SK-N-SH (cell line): Measurements from ENCODE around the gene ARHGEF4. TPM values are rescaled to one million over a fixed set of nuclear protein-coding genes. Genes with fewer than 3 reads are reported as not detected.

Experiments
- CTCF ChIA-PET: fragments of 300-600, 350-600 bp; formaldehyde crosslinking; extraction: SDS; loops from one replicate; lab custom pipeline; 2021; lab: Yijun Ruan, JAX
- POLR2A ChIA-PET: fragments of 350-600 bp; sonication (Branson Sonifier 250); formaldehyde crosslinking; extraction: SDS; loops from one replicate; lab custom pipeline; 2020; ENCODE audit warnings: antibody characterized with exemption, inconsistent platforms; lab: Yijun Ruan, JAX
- DNase-seq: peaks from one replicate; pipeline ENCODE4 v3.0.0; 2012
- H2AFZ ChIP-seq: fragments of 200-600 bp; sonication (generic); 2 replicates; pipeline ENCODE4 v1.8.1; 2016; ENCODE audit warnings: antibody characterized with exemption, mild to moderate bottlenecking, low read depth
- H3F3A ChIP-seq: fragments of 200-600 bp; sonication (generic); replicated peaks from 2 replicates; pipeline ENCODE3; 2016; ENCODE audit warnings: antibody characterized with exemption, mild to moderate bottlenecking; ENCODE audit not compliant: insufficient read depth
- H3K27ac ChIP-seq, 2 experiments: fragments of 200-500 bp in 1 of 2; fragments of 200-600 bp in 1 of 2; sonication (Bioruptor generic) in 1 of 2; sonication (generic), shearing (Covaris generic) in 1 of 2; 2 replicates each; pipeline versions ENCODE4 v1.5.1 to v1.6.1; 2014 to 2016; ENCODE audit warnings: low read depth in 2 of 2, inconsistent platforms in 1 of 2, low read length in 1 of 2, mild to moderate bottlenecking in 1 of 2, mixed read lengths in 1 of 2
- H3K27me3 ChIP-seq: fragments of 200-600 bp; sonication (generic), shearing (Covaris generic); 2 replicates; pipeline ENCODE4 v1.6.1; 2016; ENCODE audit warnings: mixed run types; ENCODE audit not compliant: insufficient read depth
- H3K36me3 ChIP-seq, 2 experiments: fragments of 200-500 bp in 1 of 2; fragments of 200-600 bp in 1 of 2; sonication (Bioruptor generic) in 1 of 2; sonication (generic) in 1 of 2; replicated peaks in 1 of 2; 2 replicates each; pipeline versions ENCODE3 to v1.5.1; 2014 to 2016; ENCODE audit warnings: low read length in 1 of 2, mild to moderate bottlenecking in 1 of 2; ENCODE audit not compliant: insufficient read depth in 2 of 2, control insufficient read depth in 1 of 2
- H3K4me1 ChIP-seq, 2 experiments: fragments of 200-500 bp in 1 of 2; fragments of 200-600 bp in 1 of 2; sonication (Bioruptor generic) in 1 of 2; sonication (generic), shearing (Covaris generic) in 1 of 2; 2 replicates each; pipeline versions ENCODE4 v1.5.1 to v1.6.1; 2014 to 2016; ENCODE audit warnings: low read depth in 1 of 2, low read length in 1 of 2, mixed run types in 1 of 2; ENCODE audit not compliant: insufficient read depth in 2 of 2, control insufficient read depth in 1 of 2
- H3K4me2 ChIP-seq: fragments of 200-600 bp; sonication (generic), shearing (Covaris generic); 2 replicates; pipeline ENCODE4 v1.6.1; 2017; ENCODE audit warnings: mixed run types
- H3K4me3 ChIP-seq, 2 experiments: fragments of 200-500 bp in 1 of 2; fragments of 200-600 bp in 1 of 2; sonication (Bioruptor generic) in 1 of 2; sonication (generic), shearing (Covaris generic) in 1 of 2; 2 replicates each; pipeline versions ENCODE4 v1.5.1 to v1.8.1; 2014 to 2016; ENCODE audit warnings: low read depth in 2 of 2, inconsistent platforms in 1 of 2, low read length in 1 of 2, mild to moderate bottlenecking in 1 of 2, mixed read lengths in 1 of 2, moderate library complexity in 1 of 2
- H3K79me2 ChIP-seq: fragments of 200-600 bp; sonication (generic); 2 replicates; pipeline ENCODE4 v1.8.1; 2017; ENCODE audit warnings: mild to moderate bottlenecking; ENCODE audit not compliant: insufficient read depth
- H3K9ac ChIP-seq: fragments of 200-600 bp; sonication (generic); 2 replicates; pipeline ENCODE4 v1.6.1; 2017; ENCODE audit warnings: mixed run types
- H3K9me2 ChIP-seq: fragments of 200-600 bp; sonication (generic); 2 replicates; pipeline ENCODE4 v1.6.1; 2017; ENCODE audit warnings: mixed run types
- H3K9me3 ChIP-seq: fragments of 200-600 bp; sonication (generic); 2 replicates; pipeline ENCODE4 v1.6.1; 2017; ENCODE audit warnings: mixed run types, mild to moderate bottlenecking, moderate library complexity
- H4K20me1 ChIP-seq: fragments of 200-600 bp; sonication (generic); 2 replicates; pipeline ENCODE4 v1.6.1; 2017; ENCODE audit warnings: mild to moderate bottlenecking, mixed run types; ENCODE audit not compliant: insufficient read depth
- CHD2 ChIP-seq: fragments of 150-350 bp; IDR thresholded peaks from 2 replicates; pipeline ENCODE4 v1.6.1; 2018; ENCODE audit warnings: low read length; ENCODE audit not compliant: partially characterized antibody
- ELF1 ChIP-seq: IDR thresholded peaks from 2 replicates; pipeline ENCODE4 v1.4.0; 2012
- EZH2phosphoT487 ChIP-seq: fragments of 200-600 bp; sonication (generic); IDR thresholded peaks from 2 replicates; pipeline ENCODE4 v1.6.1; 2017; ENCODE audit warnings: low read depth, mixed run types, mild to moderate bottlenecking, antibody characterized with exemption, moderate library complexity, borderline replicate concordance
- FOXJ3 ChIP-seq: sonication (generic); formaldehyde crosslinking; IDR thresholded peaks from 2 replicates; pipeline ENCODE4 v1.5.1; 2020; ENCODE audit warnings: mild to moderate bottlenecking, missing genetic modification reagents
- FOXM1 ChIP-seq: IDR thresholded peaks from 2 replicates; pipeline ENCODE4 v1.4.0; 2012; ENCODE audit warnings: low read depth, mild to moderate bottlenecking
- GABPA ChIP-seq: IDR thresholded peaks from 2 replicates; pipeline ENCODE4 v1.4.0; 2012; ENCODE audit warnings: low read depth, mild to moderate bottlenecking
- MEF2A ChIP-seq: IDR thresholded peaks from 2 replicates; pipeline ENCODE4 v1.4.0; 2012; ENCODE audit warnings: low read depth, borderline replicate concordance
- NFIC ChIP-seq: IDR thresholded peaks from 2 replicates; pipeline ENCODE4 v1.4.0; 2012; ENCODE audit warnings: borderline replicate concordance
- NRF1 ChIP-seq: IDR thresholded peaks from 2 replicates; pipeline ENCODE4 v1.6.1; 2012; ENCODE audit warnings: low read depth, mild to moderate bottlenecking, low read length
- RAD21 ChIP-seq: IDR thresholded peaks from 2 replicates; pipeline ENCODE4 v1.6.1; 2012; ENCODE audit warnings: mild to moderate bottlenecking, low read length
- SIN3A ChIP-seq: IDR thresholded peaks from 2 replicates; pipeline ENCODE4 v1.6.1; 2012; ENCODE audit warnings: low read depth, mild to moderate bottlenecking, low read length, moderate library complexity, borderline replicate concordance
- YY1 ChIP-seq: IDR thresholded peaks from 2 replicates; pipeline ENCODE4 v1.4.0; 2012; ENCODE audit warnings: low read depth, mild to moderate bottlenecking
- WGBS: methylation state at CpG from one replicate; pipeline ENCODE4 v1.1.6; 2017; ENCODE audit warnings: low lambda C conversion rate; 5-methylcytosine and 5-hydroxymethylcytosine counted together
- polyA plus RNA-seq, 3 experiments: library from polyadenylated mRNA; depleted of rRNA; stranded (reverse); fragments of >200 nt; gene quantifications; 2 replicates each; pipeline ENCODE4 v1.2.3, GENCODE V29; 2012
- TF ChIP-seq, protein P1 (sequence below): IDR thresholded peaks from 2 replicates; pipeline ENCODE4 v1.4.0; 2012; ENCODE audit warnings: low read depth

The ARHGEF4 gene
- polyA plus RNA-seq, 1 of the 3 experiments (the other 2 are of a cell fraction): 2.3 TPM

DNA sequence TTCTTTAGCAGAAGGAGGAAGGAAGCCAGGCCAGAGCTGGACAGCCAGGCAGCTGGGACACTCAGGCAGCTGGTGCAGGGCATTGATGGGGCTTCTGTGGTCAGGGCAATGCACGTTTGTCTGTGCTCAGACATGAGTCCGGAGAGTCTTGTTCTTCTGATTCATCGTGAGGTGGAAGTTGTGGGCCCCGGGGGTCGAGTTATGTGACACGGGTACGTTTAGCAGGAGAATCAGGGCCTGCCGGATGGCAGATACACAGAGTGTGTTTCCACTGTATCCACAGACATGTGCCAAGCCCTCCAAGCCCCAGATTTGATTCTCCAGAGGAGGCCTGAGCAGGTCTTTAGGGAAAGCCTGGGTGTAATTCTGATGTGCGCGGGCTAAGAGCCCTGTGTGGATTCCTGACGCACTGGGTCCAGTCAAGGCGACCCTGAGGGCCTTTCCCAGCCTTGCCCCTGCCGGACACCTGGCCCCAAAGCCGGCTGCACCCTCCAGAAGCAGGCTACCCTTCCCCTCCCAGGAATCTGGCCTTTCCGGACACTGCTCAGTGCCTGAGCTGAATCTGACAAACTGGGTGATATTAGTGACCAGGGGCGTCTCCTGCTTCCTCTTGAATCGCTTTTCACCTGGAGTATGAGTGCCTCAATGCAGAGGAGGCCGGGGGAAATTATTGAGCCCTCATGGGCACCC is 10.1 kb downstream of the ARHGEF4 start:
- CTCF ChIA-PET: interaction anchor here (1.1 kb wide), 1 partner anchor 27 kb away, joined by 4 read pairs; no protein-coding TSS in a partner anchor
- Histone ChIP-seq H3K9ac (no peak overlapping the region), H3F3A (no peaks in the 10 kb centered on the region)
- no peak for TF ChIP-seq RAD21
- no peak for TF ChIP-seq SIN3A
- TF ChIP-seq, all 33 proteins: peak for 0
- H3K9me3 ChIP-seq: no peaks in the 10 kb centered on the region
- DNase-seq: no peak
- no peaks in the 10 kb centered on the region for H4K20me1 ChIP-seq
- no peak overlapping the region for H3K4me3 ChIP-seq
- H2AFZ ChIP-seq: no peak overlapping the region
- WGBS: 45% methylated on average over 9 of the region's 18 CpGs
- H3K4me2 ChIP-seq: no peak overlapping the region
- no peaks in the 10 kb centered on the region for H3K79me2 ChIP-seq
- POLR2A ChIA-PET: no interaction called here
- no peak overlapping the region for H3K27ac ChIP-seq
- no peaks in the 10 kb centered on the region for H3K27me3 ChIP-seq
- H3K4me1 ChIP-seq: no peaks in the 10 kb centered on the region; a peak in 1 of 4 replicates
- no peaks in the 10 kb centered on the region for H3K9me2 ChIP-seq
- no peaks in the 10 kb centered on the region for H3K36me3 ChIP-seq

DNA sequence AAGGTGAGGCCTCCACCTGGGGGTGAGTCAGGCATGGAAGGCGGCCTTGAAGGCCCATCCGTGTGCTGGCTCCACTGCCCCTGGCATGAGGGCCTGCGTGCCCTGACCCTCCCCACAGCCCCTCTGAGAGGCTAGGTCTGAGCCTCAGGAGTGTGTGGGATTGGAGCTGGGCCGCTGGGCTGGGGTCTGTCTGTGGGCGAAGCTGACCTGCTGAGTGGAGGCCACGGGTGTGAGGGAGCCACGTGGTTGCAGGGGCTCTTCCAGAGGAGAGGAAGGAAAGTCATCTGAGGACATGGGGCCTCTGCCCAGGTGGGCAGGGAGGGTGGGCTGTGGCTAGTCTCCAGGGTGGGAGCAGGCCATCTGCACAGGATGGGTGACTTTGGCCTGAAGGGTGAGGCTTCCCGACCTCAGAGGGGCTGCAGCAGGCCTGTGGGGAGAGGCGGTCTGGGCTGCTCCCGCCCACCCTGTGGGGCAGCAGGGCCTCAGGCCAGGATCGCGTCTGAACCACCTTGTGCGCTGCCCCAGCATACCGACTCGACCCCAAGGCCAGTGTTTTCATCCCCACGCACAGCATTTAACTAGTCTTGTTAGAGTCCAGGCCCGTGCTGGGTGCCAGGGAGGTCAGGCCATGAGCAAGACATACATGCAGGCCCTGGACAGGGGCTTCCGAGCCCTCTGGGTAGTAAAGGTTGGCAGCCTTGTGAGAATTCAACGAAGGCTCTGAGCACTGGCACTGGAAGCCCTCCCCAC is 11.2 kb downstream of the ARHGEF4 start:
- no peaks in the 10 kb centered on the region for H3K9me3 ChIP-seq
- 61% methylated on average over 11 of the region's 19 CpGs for WGBS
- no peaks in the 10 kb centered on the region for H3K79me2 ChIP-seq
- ChIA-PET CTCF (no interaction called here), POLR2A (no interaction called here)
- TF ChIP-seq NFIC (no peak), NRF1 (no peak), FOXM1 (no peak)
- H3K4me3 ChIP-seq: no peak overlapping the region
- H2AFZ ChIP-seq: no peak overlapping the region
- no peaks in the 10 kb centered on the region for H3F3A ChIP-seq
- no peak overlapping the region for H3K4me2 ChIP-seq
- H3K27me3 ChIP-seq: no peaks in the 10 kb centered on the region
- no peaks in the 10 kb centered on the region; a peak in 1 of 4 replicates for H3K4me1 ChIP-seq
- H3K9me2 ChIP-seq: no peaks in the 10 kb centered on the region
- H3K9ac ChIP-seq: no peak overlapping the region
- H3K36me3 ChIP-seq: no peaks in the 10 kb centered on the region
- DNase-seq: no peak
- no peak overlapping the region for H3K27ac ChIP-seq
- H4K20me1 ChIP-seq: no peaks in the 10 kb centered on the region

DNA sequence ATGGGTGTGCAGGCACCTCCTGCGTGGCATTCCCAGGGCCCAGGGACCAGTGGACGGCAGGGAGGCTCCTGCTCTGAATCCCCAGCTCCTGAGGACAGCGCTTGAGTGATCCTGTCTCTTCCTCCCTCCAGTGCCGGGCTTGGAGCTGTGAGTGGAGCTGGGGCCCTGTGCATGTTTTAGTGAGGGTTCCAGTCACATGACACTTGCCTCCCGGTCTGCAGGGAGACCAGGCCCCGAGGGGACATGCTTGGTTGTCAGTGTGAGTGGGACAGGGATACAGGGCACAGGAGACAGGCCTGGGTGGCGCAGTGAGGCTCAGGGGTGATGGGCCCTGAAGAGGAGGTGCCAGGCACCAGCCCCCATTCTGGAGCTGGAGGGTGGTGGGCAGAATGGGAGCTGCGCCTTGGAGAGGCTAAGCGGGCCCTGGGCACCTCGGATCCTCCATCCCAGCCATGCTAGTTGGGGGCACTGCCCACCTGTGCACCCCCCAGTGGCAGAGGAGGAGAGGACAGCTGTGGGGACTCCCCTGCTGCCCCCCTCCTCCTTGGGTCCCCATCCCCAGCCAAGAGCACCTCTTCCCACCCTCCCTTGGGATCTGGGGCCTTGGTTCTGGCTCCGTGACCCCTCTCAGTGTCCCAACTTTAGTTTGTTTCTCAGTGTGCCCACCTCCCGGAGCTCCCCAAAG is 12.0 kb downstream of the ARHGEF4 start:
- 74% methylated on average over 6 of the region's 12 CpGs for WGBS
- ChIA-PET POLR2A (no interaction called here), CTCF (no interaction called here)
- no peaks in the 10 kb centered on the region for H3K9me3 ChIP-seq
- H3K4me1 ChIP-seq: no peaks in the 10 kb centered on the region; a peak in 1 of 4 replicates
- no peak for DNase-seq
- no peaks in the 10 kb centered on the region for H3K36me3 ChIP-seq
- H3K79me2 ChIP-seq: no peaks in the 10 kb centered on the region
- no peaks in the 10 kb centered on the region for H4K20me1 ChIP-seq
- H3K9me2 ChIP-seq: no peaks in the 10 kb centered on the region
- TF ChIP-seq, protein P1, sequence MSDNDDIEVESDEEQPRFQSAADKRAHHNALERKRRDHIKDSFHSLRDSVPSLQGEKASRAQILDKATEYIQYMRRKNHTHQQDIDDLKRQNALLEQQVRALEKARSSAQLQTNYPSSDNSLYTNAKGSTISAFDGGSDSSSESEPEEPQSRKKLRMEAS: no peak
- no peak for TF ChIP-seq GABPA
- TF ChIP-seq YY1: no peak
- TF ChIP-seq CHD2: no peak
- no peak for TF ChIP-seq FOXJ3
- no peak for TF ChIP-seq NFIC
- TF ChIP-seq MEF2A: no peak
- TF ChIP-seq EZH2phosphoT487: no peak
- no peak for TF ChIP-seq ELF1
- no peak overlapping the region for H3K27ac ChIP-seq
- no peak overlapping the region for H3K9ac ChIP-seq
- no peaks in the 10 kb centered on the region for H3K27me3 ChIP-seq
- H3K4me3 ChIP-seq: no peak overlapping the region
- no peak overlapping the region for H3K4me2 ChIP-seq
- H3F3A ChIP-seq: no peaks in the 10 kb centered on the region
- H2AFZ ChIP-seq: no peak overlapping the region
